Measurements from ENCODE around the gene TECPR2. TPM values are rescaled to one million over a fixed set of nuclear protein-coding genes. Genes with fewer than 3 reads are reported as not detected.

TECPR2 gene
- total RNA-seq, 1 experiment from 2014 or later = 12.2 TPM

DNA sequence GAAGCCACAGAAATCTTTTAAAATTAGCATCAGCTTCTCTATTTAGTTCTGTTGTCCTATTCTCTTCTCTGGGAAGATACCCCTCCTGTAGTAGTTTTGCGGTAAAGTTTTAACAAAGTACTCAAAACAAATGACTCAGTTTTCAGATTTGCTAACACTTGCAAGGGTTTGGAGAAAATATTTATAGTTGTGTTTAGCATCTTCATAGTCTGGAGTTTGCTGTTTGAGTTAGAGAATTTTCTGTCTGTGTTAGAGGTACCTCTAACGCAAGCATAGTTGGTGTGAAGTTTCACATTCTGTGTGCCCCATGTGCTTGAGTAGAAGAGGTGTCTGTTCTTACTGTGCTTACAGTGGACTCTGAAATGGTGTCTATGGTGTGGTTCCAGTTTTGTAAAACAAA lies 110.8 kb downstream of the TECPR2 start (continued):
- TF ChIP-seq CBX3 (IDR thresholded peaks at IDR 0.05; ENCODE audit: low read depth) = no peak
- no peak for TF ChIP-seq TCF7L2 (IDR thresholded peaks at IDR 0.05; ENCODE audit: borderline replicate concordance, extremely low read depth, insufficient read depth, insufficient read length)
- TF ChIP-seq, protein P1, sequence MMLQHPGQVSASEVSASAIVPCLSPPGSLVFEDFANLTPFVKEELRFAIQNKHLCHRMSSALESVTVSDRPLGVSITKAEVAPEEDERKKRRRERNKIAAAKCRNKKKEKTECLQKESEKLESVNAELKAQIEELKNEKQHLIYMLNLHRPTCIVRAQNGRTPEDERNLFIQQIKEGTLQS (IDR thresholded peaks at IDR 0.05) = no peak
- TF ChIP-seq FOSL1 (IDR thresholded peaks at IDR 0.05; ENCODE audit: low read depth) = no peak
- no peak for TF ChIP-seq POLR2AphosphoS5 (IDR thresholded peaks at IDR 0.05; ENCODE audit: low read depth, low read length)
- no peak for TF ChIP-seq ELF1 (IDR thresholded peaks at IDR 0.05; ENCODE audit: borderline replicate concordance, low read depth)
- no peak for TF ChIP-seq EGR1 (IDR thresholded peaks at IDR 0.05; ENCODE audit: low read depth)
- no peak for TF ChIP-seq RAD21 (IDR thresholded peaks at IDR 0.05; ENCODE audit: low read depth)

DNA sequence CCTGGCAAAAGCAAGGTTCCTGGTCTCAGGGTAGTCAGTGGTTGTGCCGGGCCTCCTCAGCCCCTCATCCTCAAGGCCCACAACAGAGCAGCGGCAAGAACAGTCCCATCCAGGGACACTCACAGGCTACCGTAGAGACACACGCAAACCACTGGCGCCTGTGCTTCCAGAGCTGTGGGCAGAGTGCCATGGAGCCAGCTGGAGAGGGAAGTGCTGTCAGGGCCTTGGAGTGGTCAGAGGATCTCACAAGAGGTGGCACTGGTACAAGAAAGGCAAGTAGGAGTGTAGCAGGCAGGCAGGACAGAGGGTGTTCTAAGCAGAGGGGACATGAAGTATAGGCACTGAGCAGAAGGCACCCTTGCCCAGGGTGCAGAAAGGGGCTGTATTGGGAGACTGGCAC lies 112.2 kb downstream of the TECPR2 start:
- Histone ChIP-seq H3K9me3 (ENCODE audit: control insufficient read depth in 1 of 2, insufficient read depth in 1 of 2, low read depth in 1 of 2, low read length in 2 of 2) (no peaks in the 10 kb centered on the region), H3K4me3 (replicated peaks in 1 of 2; ENCODE audit: low read depth in 1 of 2, low read length in 2 of 2) (no peak overlapping the region), H3K4me1 (ENCODE audit: control insufficient read depth in 1 of 2, insufficient read depth in 2 of 2, low read length in 2 of 2) (no peaks in the 10 kb centered on the region), H3K79me2 (ENCODE audit: insufficient read depth, low read length) (no peaks in the 10 kb centered on the region), H3K9me2 (ENCODE audit: insufficient read depth) (no peaks in the 10 kb centered on the region), H3K36me3 (ENCODE audit: control insufficient read depth in 1 of 2, insufficient read depth in 2 of 2, low read length in 2 of 2) (no peaks in the 10 kb centered on the region), H3K27me3 (ENCODE audit: insufficient read depth, low read length) (no peaks in the 10 kb centered on the region), H3K27ac (ENCODE audit: low read depth, low read length) (no peak overlapping the region), H2AFZ (ENCODE audit: low read depth, low read length, poor library complexity, severe bottlenecking) (no peak overlapping the region), H3K9ac (ENCODE audit: low read length) (no peak overlapping the region), H4K20me1 (ENCODE audit: insufficient read depth) (no peaks in the 10 kb centered on the region), H3K4me2 (ENCODE audit: low read length) (no peak overlapping the region)
- ChIA-PET CTCF (no interaction called here), POLR2A (no interaction called here), RAD21 (ENCODE audit: low non-redundant PET in 1 of 2, low total read pairs in 2 of 2, uncharacterized antibody in 2 of 2, unreplicated experiment in 2 of 2) (interaction anchor here in 1 of 2 experiments (0.7 kb wide), 1 partner anchor 142 kb away, joined by 3 read pairs; no protein-coding TSS in a partner anchor)
- DNase-seq (ENCODE audit: low read depth, low spot score) = no peak
- intact Hi-C loops (cut with micrococcal nuclease) = no loop called here
- no peak for ATAC-seq
- no TSS peak for BruUV-seq (replicated peaks)
- TF ChIP-seq FOSL1 (IDR thresholded peaks at IDR 0.05; ENCODE audit: low read depth) (no peak), EZH2 (IDR thresholded peaks at IDR 0.05) (no peak), TCF7L2 (IDR thresholded peaks at IDR 0.05; ENCODE audit: borderline replicate concordance, extremely low read depth, insufficient read depth, insufficient read length) (no peak), ZFX (IDR thresholded peaks at IDR 0.05) (no peak), ZNF274 (IDR thresholded peaks at IDR 0.05; ENCODE audit: low read depth, low read length) (no peak), ELF1 (IDR thresholded peaks at IDR 0.05; ENCODE audit: borderline replicate concordance, low read depth) (no peak), EZH2phosphoT487 (IDR thresholded peaks at IDR 0.05; ENCODE audit: borderline replicate concordance) (no peak), POLR2AphosphoS5 (IDR thresholded peaks at IDR 0.05; ENCODE audit: low read depth, low read length) (no peak), JUND (IDR thresholded peaks at IDR 0.05) (no peak), SIN3A (IDR thresholded peaks at IDR 0.05; ENCODE audit: low read depth) (no peak), RAD21 (IDR thresholded peaks at IDR 0.05; ENCODE audit: low read depth) (no peak)
- TF ChIP-seq, protein P2, sequence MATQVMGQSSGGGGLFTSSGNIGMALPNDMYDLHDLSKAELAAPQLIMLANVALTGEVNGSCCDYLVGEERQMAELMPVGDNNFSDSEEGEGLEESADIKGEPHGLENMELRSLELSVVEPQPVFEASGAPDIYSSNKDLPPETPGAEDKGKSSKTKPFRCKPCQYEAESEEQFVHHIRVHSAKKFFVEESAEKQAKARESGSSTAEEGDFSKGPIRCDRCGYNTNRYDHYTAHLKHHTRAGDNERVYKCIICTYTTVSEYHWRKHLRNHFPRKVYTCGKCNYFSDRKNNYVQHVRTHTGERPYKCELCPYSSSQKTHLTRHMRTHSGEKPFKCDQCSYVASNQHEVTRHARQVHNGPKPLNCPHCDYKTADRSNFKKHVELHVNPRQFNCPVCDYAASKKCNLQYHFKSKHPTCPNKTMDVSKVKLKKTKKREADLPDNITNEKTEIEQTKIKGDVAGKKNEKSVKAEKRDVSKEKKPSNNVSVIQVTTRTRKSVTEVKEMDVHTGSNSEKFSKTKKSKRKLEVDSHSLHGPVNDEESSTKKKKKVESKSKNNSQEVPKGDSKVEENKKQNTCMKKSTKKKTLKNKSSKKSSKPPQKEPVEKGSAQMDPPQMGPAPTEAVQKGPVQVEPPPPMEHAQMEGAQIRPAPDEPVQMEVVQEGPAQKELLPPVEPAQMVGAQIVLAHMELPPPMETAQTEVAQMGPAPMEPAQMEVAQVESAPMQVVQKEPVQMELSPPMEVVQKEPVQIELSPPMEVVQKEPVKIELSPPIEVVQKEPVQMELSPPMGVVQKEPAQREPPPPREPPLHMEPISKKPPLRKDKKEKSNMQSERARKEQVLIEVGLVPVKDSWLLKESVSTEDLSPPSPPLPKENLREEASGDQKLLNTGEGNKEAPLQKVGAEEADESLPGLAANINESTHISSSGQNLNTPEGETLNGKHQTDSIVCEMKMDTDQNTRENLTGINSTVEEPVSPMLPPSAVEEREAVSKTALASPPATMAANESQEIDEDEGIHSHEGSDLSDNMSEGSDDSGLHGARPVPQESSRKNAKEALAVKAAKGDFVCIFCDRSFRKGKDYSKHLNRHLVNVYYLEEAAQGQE (IDR thresholded peaks at IDR 0.05; ENCODE audit: low read depth) = no peak
- TF ChIP-seq, protein P3, sequence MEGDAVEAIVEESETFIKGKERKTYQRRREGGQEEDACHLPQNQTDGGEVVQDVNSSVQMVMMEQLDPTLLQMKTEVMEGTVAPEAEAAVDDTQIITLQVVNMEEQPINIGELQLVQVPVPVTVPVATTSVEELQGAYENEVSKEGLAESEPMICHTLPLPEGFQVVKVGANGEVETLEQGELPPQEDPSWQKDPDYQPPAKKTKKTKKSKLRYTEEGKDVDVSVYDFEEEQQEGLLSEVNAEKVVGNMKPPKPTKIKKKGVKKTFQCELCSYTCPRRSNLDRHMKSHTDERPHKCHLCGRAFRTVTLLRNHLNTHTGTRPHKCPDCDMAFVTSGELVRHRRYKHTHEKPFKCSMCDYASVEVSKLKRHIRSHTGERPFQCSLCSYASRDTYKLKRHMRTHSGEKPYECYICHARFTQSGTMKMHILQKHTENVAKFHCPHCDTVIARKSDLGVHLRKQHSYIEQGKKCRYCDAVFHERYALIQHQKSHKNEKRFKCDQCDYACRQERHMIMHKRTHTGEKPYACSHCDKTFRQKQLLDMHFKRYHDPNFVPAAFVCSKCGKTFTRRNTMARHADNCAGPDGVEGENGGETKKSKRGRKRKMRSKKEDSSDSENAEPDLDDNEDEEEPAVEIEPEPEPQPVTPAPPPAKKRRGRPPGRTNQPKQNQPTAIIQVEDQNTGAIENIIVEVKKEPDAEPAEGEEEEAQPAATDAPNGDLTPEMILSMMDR (IDR thresholded peaks at IDR 0.05 in 2 of 3, conservative IDR thresholded peaks at IDR 0.05 in 1 of 3; ENCODE audit: borderline replicate concordance in 1 of 3, insufficient read depth in 1 of 3, low read depth in 2 of 3, low read length in 2 of 3) = no peak
- TF ChIP-seq, protein P4, sequence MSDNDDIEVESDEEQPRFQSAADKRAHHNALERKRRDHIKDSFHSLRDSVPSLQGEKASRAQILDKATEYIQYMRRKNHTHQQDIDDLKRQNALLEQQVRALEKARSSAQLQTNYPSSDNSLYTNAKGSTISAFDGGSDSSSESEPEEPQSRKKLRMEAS (IDR thresholded peaks at IDR 0.05) = no peak
